ENCODE results near the gene TRAPPC1.

The TRAPPC1 gene

DNA sequence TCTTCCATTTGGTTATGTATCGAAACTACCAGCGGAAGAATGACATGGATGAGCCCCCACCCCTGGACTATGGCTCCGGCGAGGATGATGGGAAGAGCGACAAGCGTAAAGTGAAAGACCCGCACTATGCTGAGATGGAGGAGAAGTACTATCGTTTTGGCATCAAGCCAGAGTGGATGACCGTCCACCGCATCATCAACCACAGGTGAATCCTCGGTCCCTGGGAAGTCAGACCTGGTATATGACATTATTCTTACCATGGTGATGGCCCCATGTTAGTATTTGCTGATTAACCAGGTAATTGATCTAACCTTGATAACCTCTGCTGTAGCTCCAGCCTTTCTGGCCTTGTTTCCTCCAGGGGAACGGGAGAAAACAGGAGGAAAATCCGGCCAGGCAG is 34.7 kb downstream of the TRAPPC1 start:
- no peak for DNase-seq

DNA sequence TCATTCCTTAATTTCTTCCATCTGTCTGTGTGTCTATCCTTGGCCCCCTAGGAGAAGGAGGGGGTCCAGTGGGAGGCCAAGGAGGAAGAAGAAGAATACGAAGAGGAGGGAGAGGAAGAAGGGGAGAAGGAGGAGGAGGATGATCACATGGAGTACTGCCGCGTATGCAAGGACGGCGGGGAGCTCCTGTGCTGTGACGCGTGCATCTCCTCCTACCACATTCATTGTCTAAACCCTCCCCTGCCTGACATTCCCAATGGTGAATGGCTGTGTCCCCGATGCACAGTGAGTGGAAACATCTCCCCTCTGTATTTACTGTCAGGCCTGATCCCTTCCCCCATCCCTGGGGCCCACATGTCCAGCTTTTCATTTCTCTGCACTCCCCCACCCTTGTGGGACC is 36.9 kb downstream of the TRAPPC1 start:
- DNase-seq = no peak

DNA sequence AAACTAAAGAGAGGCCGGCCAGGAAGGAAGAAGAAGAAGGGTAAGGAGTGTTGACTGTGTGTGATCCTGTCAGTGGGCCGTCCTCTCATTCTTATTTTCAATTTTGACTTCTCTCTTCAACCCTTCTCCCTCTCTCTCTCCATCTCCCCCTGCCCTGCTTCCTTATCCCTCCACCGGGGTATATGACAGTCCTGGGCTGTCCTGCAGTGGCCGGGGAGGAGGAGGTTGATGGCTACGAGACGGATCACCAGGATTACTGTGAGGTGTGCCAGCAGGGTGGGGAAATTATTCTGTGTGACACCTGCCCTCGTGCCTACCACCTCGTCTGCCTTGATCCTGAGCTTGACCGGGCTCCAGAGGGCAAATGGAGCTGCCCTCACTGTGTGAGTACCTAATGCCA is 37.5 kb downstream of the TRAPPC1 start:
- DNase-seq = no peak

DNA sequence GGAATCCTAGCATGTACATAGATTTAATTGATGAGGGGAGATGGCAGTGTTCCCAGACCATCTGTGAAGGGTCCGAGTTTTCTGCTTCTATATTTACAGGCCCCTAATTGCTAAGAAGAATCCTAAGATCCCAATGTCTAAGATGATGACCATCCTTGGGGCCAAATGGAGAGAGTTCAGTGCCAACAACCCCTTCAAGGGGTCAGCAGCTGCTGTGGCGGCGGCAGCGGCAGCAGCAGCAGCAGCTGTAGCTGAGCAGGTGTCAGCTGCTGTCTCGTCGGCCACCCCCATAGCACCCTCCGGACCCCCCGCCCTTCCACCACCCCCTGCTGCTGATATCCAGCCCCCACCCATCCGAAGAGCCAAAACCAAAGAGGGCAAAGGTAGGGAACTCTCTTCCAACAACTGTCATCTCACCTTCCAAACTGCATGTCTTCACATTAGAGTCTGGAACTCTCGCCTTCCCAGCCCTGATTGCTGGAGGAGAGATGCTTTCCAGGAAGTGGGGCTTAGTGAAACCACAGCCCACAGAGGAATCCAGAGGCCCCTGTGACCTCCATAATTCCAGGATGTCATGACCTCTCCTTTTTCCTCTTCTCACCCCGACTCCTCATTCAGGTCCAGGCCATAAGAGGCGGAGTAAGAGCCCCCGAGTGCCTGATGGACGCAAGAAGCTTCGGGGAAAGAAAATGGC is 38.4 kb downstream of the TRAPPC1 start:
- no peak for DNase-seq

DNA sequence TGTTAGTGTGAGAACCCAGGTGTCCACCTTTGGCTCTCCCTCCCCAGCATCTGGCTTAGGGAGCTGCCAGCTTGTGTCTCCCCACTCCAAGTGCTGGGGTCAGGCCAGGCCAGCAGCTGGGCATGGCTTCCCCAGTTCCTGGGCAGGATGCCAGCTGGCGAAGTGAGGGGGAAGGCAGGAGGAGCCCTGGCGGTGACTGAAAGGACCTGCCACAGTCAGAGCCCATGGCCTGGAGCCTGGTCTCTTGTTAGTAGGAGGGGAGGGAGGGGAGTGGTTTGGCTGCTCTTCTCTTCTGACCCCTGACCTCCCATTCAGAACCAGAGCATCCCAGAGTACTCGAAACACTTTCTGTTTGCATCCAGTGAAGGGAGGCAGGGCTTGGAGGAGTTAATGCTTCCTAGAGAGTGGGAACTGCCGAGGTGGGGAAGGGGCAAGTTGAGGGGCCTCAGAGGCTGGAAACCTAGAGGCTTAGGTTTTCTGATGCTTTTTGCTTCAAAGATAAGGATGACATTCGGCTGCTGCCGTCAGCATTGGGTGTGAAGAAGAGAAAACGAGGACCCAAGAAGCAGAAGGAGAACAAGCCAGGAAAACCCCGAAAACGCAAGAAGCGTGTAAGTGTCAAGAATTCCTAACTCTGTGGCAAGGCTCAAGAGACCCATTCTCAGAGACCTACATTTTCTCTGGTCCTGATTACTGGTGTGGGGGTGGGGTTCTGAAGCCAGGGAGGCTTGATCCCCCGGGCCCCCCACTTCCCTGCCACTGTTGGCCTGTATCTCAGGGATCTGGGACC is 42.4 kb downstream of the TRAPPC1 start:
- DNase-seq = peak in 1 of 2 experiments; percentile 16

DNA sequence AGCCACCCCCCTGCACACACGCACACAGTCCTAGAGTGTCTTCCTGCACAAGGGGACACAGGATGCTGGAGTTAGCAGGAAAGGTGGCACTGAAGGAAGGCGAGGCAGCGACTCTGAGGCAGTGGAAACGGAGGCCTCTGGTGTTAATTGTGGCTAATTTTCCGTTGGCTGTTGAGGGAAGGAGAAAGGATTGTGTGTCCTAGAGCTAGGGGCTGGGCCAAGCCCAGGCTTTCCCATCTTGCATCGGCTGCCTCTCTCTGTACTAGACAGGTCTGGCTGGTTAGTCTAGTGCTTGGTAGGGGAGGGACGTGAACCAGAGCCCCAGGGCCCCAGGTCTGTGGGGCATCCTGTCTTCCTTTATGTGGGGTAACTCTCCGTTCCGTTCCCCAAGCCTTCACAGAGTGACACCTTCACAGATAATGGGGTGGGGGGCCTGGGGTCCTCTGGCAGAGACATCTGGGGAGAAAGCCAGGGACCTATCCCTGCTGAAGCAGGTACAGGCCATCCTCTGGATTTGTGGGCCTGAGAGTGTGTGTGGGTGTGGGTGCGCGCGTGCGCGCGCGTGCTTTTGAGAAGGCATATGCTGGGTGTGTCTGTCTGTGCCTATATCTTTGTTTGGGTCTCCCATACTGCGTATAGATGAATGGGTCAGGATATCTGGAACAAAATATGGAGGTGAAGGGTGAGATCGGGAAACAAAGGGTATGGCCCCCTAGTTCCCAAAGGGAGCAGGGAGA is 43.4 kb downstream of the TRAPPC1 start, which contains the start of gene CHD3:
TSS of gene CHD3 (plus strand) at position 606 of the 737 bp plus-strand sequence. CDS start 212 bp downstream, outside the sequence.
- peak; percentile 59 to 61 for DNase-seq

DNA sequence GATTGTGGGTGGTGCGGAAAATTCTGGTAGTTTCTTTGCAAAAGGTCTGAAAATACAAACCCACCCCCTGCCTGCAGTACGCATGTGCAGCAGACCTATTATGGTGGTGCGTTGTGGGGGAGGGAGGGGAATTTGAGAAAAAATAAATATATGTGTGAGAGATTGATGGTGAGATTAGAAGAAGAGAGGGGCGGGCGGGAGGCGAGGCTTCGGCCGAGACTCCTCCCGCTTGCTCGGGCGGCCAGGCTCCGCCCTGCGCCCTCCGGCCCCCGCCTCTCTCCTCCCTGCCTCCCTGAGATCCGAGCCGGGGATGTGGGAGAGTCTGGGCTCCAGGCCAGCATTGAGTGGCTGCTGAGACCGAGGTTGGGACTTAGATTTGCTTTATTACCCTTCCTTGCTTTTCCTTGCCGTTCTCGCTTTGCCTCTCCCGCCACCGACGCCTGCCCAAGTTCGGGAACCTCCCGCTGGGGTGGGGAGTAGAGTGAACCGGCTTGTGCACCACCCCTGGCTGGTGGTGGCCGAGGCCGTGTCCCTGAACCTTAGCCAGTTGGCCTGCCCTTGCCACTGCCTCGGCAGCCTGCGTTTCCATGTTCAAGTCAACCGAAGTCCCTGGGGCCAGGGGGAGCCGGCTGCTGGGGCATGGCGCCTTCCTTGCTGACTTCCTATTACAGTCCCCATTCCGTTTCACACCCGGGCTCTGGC is 44.1 kb downstream of the TRAPPC1 start:
- DNase-seq = peak; percentile 78 to 94

DNA sequence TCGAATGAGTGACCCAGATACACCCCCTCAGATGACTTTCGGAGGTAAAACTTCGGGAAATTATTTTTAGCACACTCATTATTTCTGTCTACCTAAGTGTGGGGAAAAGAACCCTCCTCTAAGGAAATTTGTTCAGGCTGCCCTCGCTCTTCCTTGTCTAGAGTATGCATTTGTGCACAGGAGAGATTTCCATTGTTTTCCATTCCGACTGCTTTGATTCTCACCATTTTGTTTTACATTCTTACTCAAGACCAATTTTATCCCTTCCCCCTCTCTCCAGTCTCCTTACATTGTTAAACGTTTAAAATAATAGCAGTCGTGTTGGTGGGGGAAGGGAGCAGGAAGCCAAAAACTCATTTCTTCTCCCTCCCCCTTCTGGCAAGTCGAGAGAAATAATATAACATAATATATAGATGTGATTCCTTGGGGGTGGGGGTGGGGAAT is 44.7 kb downstream of the TRAPPC1 start:
- DNase-seq = no peak

DNA sequence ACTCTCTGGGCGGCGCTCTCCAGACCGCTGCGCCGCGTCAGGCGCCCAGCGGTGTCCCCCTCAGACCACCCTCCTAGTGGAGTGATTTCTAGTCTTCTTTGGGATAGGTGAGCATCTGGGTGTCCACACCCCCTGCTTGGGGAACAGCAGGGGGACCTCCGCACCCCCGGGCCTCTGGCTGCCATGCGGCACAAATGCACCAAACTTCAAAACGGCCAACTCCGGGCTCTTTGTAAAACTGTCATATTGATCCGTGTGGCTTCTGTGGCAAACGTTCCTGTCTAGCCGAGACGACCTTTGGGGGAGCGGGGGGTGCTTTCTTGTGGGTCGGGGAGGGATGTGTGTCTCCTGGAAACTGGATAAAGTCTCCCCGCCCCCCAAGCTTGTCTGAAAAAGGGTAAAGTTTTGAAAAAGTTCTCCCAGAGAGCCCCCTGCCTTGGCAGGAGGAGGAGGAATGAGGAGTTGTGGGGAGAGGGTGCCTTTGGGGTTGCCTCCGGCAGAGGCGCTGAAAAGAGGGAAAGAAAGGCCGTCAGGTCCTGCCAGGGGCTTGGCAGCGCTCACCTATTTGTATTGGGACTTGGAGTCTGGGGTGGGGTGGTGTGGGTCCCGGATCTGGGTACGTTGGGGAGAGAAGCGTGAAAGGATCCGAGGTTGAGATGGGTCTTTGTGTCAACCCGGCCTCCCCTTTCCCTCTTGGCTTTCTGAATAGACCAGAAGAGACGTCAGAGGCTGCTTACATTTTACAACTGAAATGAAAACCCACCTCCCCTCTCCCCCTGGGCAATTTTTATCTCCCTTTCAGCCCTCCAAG is 45.3 kb downstream of the TRAPPC1 start:
- peak; percentile 37 to 45 for DNase-seq

DNA sequence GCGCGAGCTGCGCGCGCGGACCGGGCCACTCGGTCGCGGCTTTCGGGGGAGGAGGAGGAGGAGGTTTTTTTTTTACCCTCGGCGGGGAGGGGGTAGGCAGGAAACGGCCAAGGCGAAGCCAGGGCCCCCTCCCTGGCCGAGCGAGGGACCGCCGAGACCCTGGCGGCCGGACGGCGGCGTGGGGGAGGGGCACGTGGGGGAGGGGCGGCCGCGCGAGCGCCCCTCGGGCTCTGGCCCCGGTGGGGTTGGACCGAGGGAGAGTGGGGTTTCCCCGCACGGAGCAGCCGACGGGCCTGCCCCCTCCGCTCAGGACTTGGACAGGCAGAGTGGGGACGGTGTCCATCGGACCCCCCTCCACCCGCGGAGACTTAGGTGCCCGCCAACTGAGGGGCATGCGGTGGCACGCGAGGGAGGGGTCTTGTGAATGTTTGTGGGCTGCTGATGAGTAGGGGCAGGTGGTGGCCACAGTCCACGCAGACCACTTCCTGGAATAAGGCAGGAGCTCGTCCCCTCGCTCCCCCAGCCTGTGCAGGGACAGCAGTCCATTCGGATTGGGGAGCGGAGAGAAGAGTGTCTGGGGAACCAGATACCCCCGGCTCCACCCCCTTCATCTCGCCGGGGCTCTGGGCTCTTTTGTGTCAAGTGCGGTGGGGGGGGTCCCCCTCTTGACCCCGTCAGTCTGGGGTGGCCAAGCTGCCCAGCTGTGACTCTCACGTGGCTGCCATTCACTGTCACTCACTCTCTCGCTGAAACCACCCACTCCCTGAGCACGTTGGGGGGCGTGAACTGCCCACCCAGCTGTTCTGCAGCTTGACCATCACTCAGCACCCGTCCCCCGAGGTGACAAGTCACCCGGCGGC is 46.1 kb downstream of the TRAPPC1 start:
- DNase-seq = peak; percentile 26 to 53

DNA sequence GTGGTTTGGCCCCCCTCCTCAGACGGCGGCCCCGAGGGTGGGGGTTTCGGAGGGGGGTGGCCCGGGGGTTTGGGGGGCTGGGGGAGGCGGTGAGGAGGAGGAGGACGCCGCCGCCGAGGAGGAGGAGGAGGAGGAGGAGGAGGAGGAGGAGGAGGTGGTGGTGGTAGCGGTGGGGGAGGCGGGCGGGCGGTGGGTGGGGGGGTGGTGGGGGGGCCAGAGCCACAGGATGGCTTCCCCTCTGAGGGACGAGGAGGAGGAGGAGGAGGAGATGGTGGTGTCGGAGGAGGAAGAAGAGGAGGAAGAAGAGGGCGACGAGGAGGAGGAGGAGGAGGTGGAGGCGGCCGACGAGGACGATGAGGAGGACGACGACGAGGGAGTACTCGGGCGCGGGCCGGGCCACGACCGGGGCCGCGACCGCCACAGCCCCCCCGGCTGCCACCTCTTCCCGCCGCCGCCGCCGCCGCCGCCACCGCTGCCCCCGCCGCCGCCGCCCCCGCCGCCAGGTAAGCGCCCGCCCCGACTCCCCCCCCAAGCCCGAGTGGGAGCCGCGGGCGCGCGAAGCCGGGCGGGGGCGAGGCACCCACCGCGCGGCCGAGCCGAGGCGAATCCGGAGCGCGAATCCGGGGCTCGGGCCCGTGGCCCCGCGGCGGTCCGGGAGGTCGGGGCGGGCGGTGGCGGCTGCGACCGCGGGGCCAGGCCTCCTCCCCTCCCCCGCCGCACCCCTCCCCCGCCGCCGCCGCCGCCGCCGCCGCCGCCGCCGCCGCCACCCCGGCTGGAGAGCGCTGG is 47.0 kb downstream of the TRAPPC1 start:
- peak; percentile 49 to 66 for DNase-seq

DNA sequence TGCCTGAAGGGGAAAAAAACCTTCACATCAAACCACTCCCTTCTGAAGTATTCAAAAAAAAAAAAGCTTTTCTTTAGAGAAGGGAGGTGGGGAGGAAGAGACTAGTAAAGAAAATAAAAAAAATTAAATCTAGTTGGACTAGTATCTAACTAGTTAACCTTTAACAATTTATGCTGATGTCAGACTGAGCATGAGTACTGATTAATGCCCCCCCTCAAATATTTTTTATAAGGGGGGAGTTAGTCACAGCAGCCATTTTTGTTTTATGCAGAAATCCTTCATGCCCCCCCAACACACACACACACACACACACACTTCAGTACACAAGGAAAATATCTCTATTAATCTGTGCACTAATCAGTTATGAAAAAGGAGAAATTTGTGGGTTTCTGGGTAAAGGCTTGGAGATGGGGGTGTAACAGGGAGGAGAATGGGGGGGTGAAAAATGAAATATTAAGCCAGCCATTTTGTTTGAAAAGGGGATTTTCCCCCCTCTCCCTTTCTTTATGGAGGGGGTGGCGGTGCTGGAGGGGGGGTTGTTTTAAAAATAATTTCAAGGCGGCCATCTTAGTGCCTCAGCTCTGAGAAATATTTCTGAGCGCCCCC is 47.9 kb downstream of the TRAPPC1 start:
- DNase-seq = peak; percentile 14 to 41

DNA sequence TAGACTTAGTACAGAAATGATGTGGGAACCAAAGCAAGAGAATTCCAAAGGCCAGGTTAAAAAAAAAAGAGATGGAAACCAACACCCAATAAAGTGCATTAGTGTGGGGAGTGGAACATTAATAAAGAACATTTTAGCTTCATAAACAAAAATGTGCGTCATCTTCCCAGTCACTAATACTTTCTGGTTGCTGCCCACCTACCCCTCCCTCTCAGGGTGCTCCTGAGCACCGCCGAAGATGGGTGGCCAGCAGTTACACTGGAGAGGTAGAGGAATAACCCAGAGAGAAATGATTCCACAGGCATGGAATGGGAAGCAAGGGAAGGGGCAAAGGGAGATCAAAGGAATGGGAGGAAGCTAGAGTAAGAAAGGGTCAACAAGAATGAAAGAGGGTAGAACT is 49.1 kb downstream of the TRAPPC1 start:
- DNase-seq = no peak

DNA sequence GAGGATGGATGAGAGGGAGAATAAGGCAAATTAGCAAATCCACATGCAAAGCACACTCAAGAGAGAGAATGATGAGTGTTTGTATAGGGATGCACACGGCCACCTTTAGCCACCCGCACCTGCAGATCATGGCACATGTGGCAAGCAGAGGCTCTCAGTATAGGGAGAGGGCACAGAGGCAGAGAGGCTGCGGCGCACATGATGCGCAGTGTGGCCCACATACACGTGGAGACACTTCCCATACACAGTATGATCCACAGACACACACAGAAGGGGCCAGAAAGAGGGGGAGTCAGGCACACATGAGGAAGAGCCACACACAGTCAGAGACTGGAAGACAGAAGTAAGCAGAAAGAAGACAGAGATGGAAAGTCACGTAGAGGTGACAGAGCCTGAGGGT is 49.7 kb downstream of the TRAPPC1 start:
- no peak for DNase-seq

DNA sequence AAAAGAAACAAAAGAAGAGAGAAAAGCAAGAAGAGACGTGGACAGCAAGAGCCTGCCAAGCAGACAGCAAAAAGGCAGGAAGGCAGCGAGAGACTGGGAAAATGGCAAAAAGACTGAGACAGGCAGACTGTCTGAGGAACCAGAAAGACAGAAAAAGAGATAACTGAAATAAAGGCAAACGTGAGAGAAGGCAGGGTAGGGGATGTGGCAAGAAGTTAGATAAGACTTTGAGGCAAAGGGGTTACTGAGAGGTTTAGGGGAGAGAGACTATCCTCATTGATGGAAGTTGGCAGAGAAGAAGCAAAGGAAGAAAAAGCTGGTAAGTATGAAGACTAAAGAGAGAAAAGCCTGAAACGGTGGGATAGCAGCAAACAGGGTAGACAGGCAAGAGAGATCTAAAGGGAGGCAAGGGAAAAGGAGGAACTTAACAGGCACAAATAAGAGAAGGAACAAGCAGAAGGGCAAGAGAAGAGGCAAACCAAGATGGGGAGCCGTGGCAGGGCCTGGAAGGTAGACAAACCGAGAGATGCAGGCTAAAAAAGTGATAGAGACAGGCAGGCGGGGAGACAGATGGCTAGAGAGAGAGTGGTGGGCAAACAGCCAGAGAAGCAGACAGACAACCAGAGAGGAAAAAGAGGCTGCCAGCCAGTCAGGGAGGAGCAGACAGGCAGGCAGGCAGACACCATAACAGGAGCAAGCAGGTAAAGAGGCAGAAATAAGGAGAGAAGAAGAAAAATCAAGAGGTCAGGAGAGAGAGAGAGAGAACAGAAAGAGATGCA is 50.3 kb downstream of the TRAPPC1 start:
- DNase-seq = no peak

Data from stimulated activated CD4-positive, alpha-beta T cell treated with anti-CD3 and anti-CD28 coated beads, Interleukin-4, amount 100 ng/mL, for 4 hours (primary cell).